H1 (cell line): Measurements from ENCODE around the gene NOD2. TPM values are rescaled to one million over a fixed set of nuclear protein-coding genes. Genes with fewer than 3 reads are reported as not detected.

ENCODE experiments used
- CTCF ChIA-PET: fragments of 300-600 bp; sonication (Branson Sonifier 250); formaldehyde crosslinking; loops from one replicate; lab custom pipeline; 2021; ENCODE audit not compliant: partially characterized antibody; lab: Charles Lee
- POLR2A ChIA-PET: fragments of 300-600 bp; sonication (Branson Sonifier 250); formaldehyde crosslinking; loops from one replicate; lab custom pipeline; 2021; ENCODE audit warnings: inconsistent platforms; ENCODE audit not compliant: partially characterized antibody; lab: Charles Lee
- DNase-seq, 2 experiments: peaks; one replicate each; pipeline versions ENCODE4 v3.0.0 to v3.0.0-alpha.2; 2010 to 2022; ENCODE audit warnings: low spot score in 2 of 2, low read depth in 1 of 2, mixed read lengths in 1 of 2
- FAIRE-seq: peaks from 2 replicates; lab custom pipeline; 2011; peaks lifted over from hg19 to GRCh38; lab: Jason Lieb, UNC
- H2AFZ ChIP-seq: 2 replicates; pipeline ENCODE4 v1.8.1; 2012; ENCODE audit warnings: low read length, inconsistent platforms
- H2AK5ac ChIP-seq: 2 replicates; pipeline ENCODE4 v1.6.1; 2013; ENCODE audit warnings: low read depth, low read length
- H2BK120ac ChIP-seq: replicated peaks from 2 replicates; pipeline ENCODE3; 2013; ENCODE audit warnings: low read depth, low read length, inconsistent platforms
- H2BK12ac ChIP-seq: 2 replicates; pipeline ENCODE4 v1.6.1; 2013; ENCODE audit warnings: low read depth, low read length
- H2BK15ac ChIP-seq: 2 replicates; pipeline ENCODE4 v1.6.1; 2013; ENCODE audit warnings: low read length
- H2BK20ac ChIP-seq: 2 replicates; pipeline ENCODE4 v1.6.1; 2013; ENCODE audit warnings: low read length
- H2BK5ac ChIP-seq: 2 replicates; pipeline ENCODE4 v1.6.1; 2013; ENCODE audit warnings: low read depth, low read length
- H3K14ac ChIP-seq: 2 replicates; pipeline ENCODE4 v1.6.1; 2013; ENCODE audit warnings: inconsistent platforms; ENCODE audit not compliant: insufficient read length
- H3K18ac ChIP-seq: 2 replicates; pipeline ENCODE4 v1.6.1; 2013; ENCODE audit warnings: low read length; ENCODE audit errors: extremely low read depth
- H3K23ac ChIP-seq: 2 replicates; pipeline ENCODE4 v1.6.1; 2013; ENCODE audit warnings: inconsistent platforms; ENCODE audit not compliant: insufficient read length
- H3K23me2 ChIP-seq: 2 replicates; pipeline ENCODE4 v1.6.1; 2013; ENCODE audit warnings: low read depth, low read length
- H3K27ac ChIP-seq: 2 replicates; pipeline ENCODE4 v1.6.1; 2011; ENCODE audit warnings: low read depth, low read length, inconsistent platforms
- H3K27me3 ChIP-seq, 4 experiments: replicated peaks in 1 of 4; 1 replicate in 1 of 4; 2 replicates in 3 of 4; pipeline versions ENCODE4 v1.6.1 to v1.8.1; 2011 to 2013; ENCODE audit warnings: low read length in 3 of 4, mild to moderate bottlenecking in 3 of 4, inconsistent platforms in 2 of 4, mixed read lengths in 2 of 4, moderate library complexity in 1 of 4; ENCODE audit not compliant: control insufficient read depth in 3 of 4, insufficient read depth in 3 of 4; ENCODE audit errors: extremely low read depth in 1 of 4
- H3K36me3 ChIP-seq, 4 experiments: 2 replicates each; pipeline versions ENCODE4 v1.6.1 to v1.8.1; 2011 to 2013; ENCODE audit warnings: mild to moderate bottlenecking in 4 of 4, low read length in 3 of 4, moderate library complexity in 2 of 4, control low read depth in 1 of 4, inconsistent platforms in 1 of 4; ENCODE audit not compliant: insufficient read depth in 4 of 4, control insufficient read depth in 2 of 4
- H3K4ac ChIP-seq: replicated peaks from 2 replicates; pipeline ENCODE3; 2013; ENCODE audit warnings: low read length, low read depth, mixed read lengths, inconsistent platforms; ENCODE audit not compliant: insufficient read length
- H3K4me1 ChIP-seq, 4 experiments: replicated peaks in 1 of 4; 1 replicate in 1 of 4; 2 replicates in 3 of 4; pipeline versions ENCODE4 v1.6.1 to v1.8.1; 2011 to 2013; ENCODE audit warnings: low read length in 3 of 4, inconsistent platforms in 2 of 4, mixed read lengths in 1 of 4; ENCODE audit not compliant: insufficient read depth in 4 of 4, control insufficient read depth in 3 of 4
- H3K4me2 ChIP-seq, 2 experiments: 2 replicates each; pipeline versions ENCODE4 v1.6.1 to v1.8.1; 2011 to 2013; ENCODE audit warnings: low read depth in 2 of 2, low read length in 2 of 2, control low read depth in 1 of 2, inconsistent platforms in 1 of 2, mild to moderate bottlenecking in 1 of 2; ENCODE audit not compliant: insufficient read depth in 1 of 2
- H3K4me3 ChIP-seq, 4 experiments: fragments of 200-600, 300-600 bp in 1 of 4; sonication (generic), shearing (Covaris generic), sonication (Bioruptor Twin) in 1 of 4; 2 replicates each; pipeline versions ENCODE4 v1.5.1 to v1.8.1; 2011 to 2016; ENCODE audit warnings: low read length in 4 of 4, low read depth in 3 of 4, control low read depth in 2 of 4, inconsistent platforms in 2 of 4, mild to moderate bottlenecking in 2 of 4, mixed read lengths in 1 of 4, moderate library complexity in 1 of 4; ENCODE audit not compliant: insufficient read depth in 2 of 4; ENCODE audit errors: extremely low read depth in 1 of 4
- H3K56ac ChIP-seq: replicated peaks from 2 replicates; pipeline ENCODE3; 2013; ENCODE audit warnings: low read depth, mild to moderate bottlenecking, mixed read lengths, low read length, inconsistent platforms; ENCODE audit not compliant: insufficient read length
- H3K79me1 ChIP-seq: 2 replicates; pipeline ENCODE4 v1.6.1; 2013; ENCODE audit warnings: low read depth, low read length, control low read depth
- H3K79me2 ChIP-seq, 2 experiments: 2 replicates each; pipeline versions ENCODE4 v1.6.1 to v1.8.1; 2012 to 2013; ENCODE audit warnings: low read length in 2 of 2, mild to moderate bottlenecking in 2 of 2, inconsistent platforms in 1 of 2; ENCODE audit not compliant: insufficient read depth in 2 of 2, control insufficient read depth in 1 of 2
- H3K9ac ChIP-seq, 4 experiments: replicated peaks in 1 of 4; 1 replicate in 1 of 4; 2 replicates in 3 of 4; pipeline versions ENCODE4 v1.6.1 to v1.8.1; 2011 to 2013; ENCODE audit warnings: low read depth in 3 of 4, low read length in 3 of 4, control low read depth in 2 of 4, mild to moderate bottlenecking in 2 of 4, moderate library complexity in 2 of 4, inconsistent platforms in 1 of 4; ENCODE audit errors: extremely low read depth in 1 of 4
- H3K9me3 ChIP-seq, 2 experiments: 2 replicates each; pipeline versions ENCODE4 v1.6.1 to v1.8.1; 2012 to 2013; ENCODE audit warnings: mild to moderate bottlenecking in 2 of 2, moderate library complexity in 2 of 2, control low read depth in 1 of 2, inconsistent platforms in 1 of 2, low read depth in 1 of 2, low read length in 1 of 2, mixed read lengths in 1 of 2; ENCODE audit not compliant: insufficient read depth in 2 of 2
- H4K20me1 ChIP-seq, 2 experiments: replicated peaks in 1 of 2; 2 replicates each; pipeline versions ENCODE3 to v1.8.1; 2011 to 2013; ENCODE audit warnings: inconsistent platforms in 2 of 2, low read length in 2 of 2, mild to moderate bottlenecking in 1 of 2; ENCODE audit not compliant: insufficient read depth in 2 of 2, control insufficient read depth in 1 of 2
- H4K5ac ChIP-seq: 2 replicates; pipeline ENCODE4 v1.6.1; 2013; ENCODE audit warnings: low read length, low read depth, mixed read lengths, inconsistent platforms; ENCODE audit not compliant: insufficient read length
- H4K8ac ChIP-seq: 2 replicates; pipeline ENCODE4 v1.8.0; 2013; ENCODE audit warnings: mild to moderate bottlenecking, moderate library complexity, low read length, inconsistent platforms; ENCODE audit not compliant: insufficient read depth; ENCODE audit errors: extremely low read depth
- H4K91ac ChIP-seq: replicated peaks from 2 replicates; pipeline ENCODE3; 2013; ENCODE audit warnings: low read length, mixed read lengths, inconsistent platforms; ENCODE audit not compliant: insufficient read length
- BACH1 ChIP-seq: IDR thresholded peaks from 2 replicates; pipeline ENCODE4 v1.6.1; 2012; ENCODE audit warnings: low read length, improper control_type of control experiment
- BRCA1 ChIP-seq: IDR thresholded peaks from 2 replicates; pipeline ENCODE4 v1.6.1; 2012; ENCODE audit warnings: low read depth, low read length, improper control_type of control experiment
- CHD2 ChIP-seq: IDR thresholded peaks from 2 replicates; pipeline ENCODE4 v1.6.1; 2012; ENCODE audit warnings: low read length, improper control_type of control experiment
- CTBP2 ChIP-seq: IDR thresholded peaks from 2 replicates; pipeline ENCODE4 v1.7.0; 2011; ENCODE audit warnings: borderline replicate concordance, mild to moderate bottlenecking, moderate library complexity, mixed read lengths, low read length; ENCODE audit not compliant: insufficient read depth, insufficient read length
- EZH2 ChIP-seq: fragments of 200-600 bp; sonication (generic); IDR thresholded peaks from 2 replicates; pipeline ENCODE4 v1.7.1; 2012; ENCODE audit warnings: low read depth, mild to moderate bottlenecking, moderate library complexity, low read length, inconsistent platforms; ENCODE audit not compliant: severe bottlenecking
- FOSL1 ChIP-seq: IDR thresholded peaks from 2 replicates; pipeline ENCODE4 v1.6.1; 2011; ENCODE audit warnings: mild to moderate bottlenecking, low read depth, low read length, moderate library complexity; ENCODE audit not compliant: insufficient read depth
- GABPA ChIP-seq: IDR thresholded peaks from 2 replicates; pipeline ENCODE4 v1.6.1; 2011; ENCODE audit warnings: mild to moderate bottlenecking, low read length, moderate library complexity, borderline replicate concordance; ENCODE audit not compliant: insufficient read depth
- HDAC2 ChIP-seq, 2 experiments: fragments of 300-600 bp in 1 of 2; sonication (generic) in 1 of 2; IDR thresholded peaks; 2 replicates each; pipeline ENCODE4 v1.6.1; 2011 to 2012; ENCODE audit warnings: low read depth in 2 of 2, low read length in 2 of 2, mild to moderate bottlenecking in 2 of 2, moderate library complexity in 2 of 2, borderline replicate concordance in 1 of 2, inconsistent platforms in 1 of 2
- POLR2A ChIP-seq, 2 experiments: IDR thresholded peaks; 1 replicate in 1 of 2; 2 replicates in 1 of 2; pipeline ENCODE4 v1.6.1; 2011; ENCODE audit warnings: low read depth in 2 of 2, low read length in 2 of 2, mild to moderate bottlenecking in 2 of 2; ENCODE audit errors: control extremely low read depth in 1 of 2
- POLR2AphosphoS5 ChIP-seq: IDR thresholded peaks from 2 replicates; pipeline ENCODE4 v1.6.1; 2011; ENCODE audit warnings: low read depth, low read length
- SIN3A ChIP-seq, 2 experiments: IDR thresholded peaks in 1 of 2; conservative IDR thresholded peaks in 1 of 2; 2 replicates each; pipeline ENCODE4 v1.6.1; 2011 to 2012; ENCODE audit warnings: low read length in 2 of 2, improper control_type of control experiment in 1 of 2, low read depth in 1 of 2, mild to moderate bottlenecking in 1 of 2
- WGBS, 2 experiments: shearing (Covaris generic) in 1 of 2; methylation state at CpG; one replicate each; pipeline versions ENCODE4 v1.1.6 to v1.1.7; 2013 to 2015; ENCODE audit warnings: low lambda C conversion rate in 2 of 2, mixed read lengths in 2 of 2, inconsistent platforms in 1 of 2, low coverage in 1 of 2, missing lambda C conversion rate in 1 of 2; ENCODE audit not compliant: insufficient replicate concordance in 2 of 2, insufficient coverage in 1 of 2, insufficient read length in 1 of 2; ENCODE audit errors: extremely low coverage in 1 of 2, missing lambda C conversion rate in 1 of 2; 5-methylcytosine and 5-hydroxymethylcytosine counted together
- polyA plus RNA-seq, 7 experiments: library from polyadenylated mRNA; depleted of rRNA in 3 of 7; stranded (reverse) in 5 of 7; unstranded in 2 of 7; fragments of >200 nt in 5 of 7; fragments of 200-250 nt in 2 of 7; gene quantifications; 1 replicate in 5 of 7; 2 replicates in 1 of 7; 4 replicates in 1 of 7; pipeline versions ENCODE4 v1.2.1 to v1.2.3, GENCODE V29; 2011 to 2013; ENCODE audit warnings: missing spikeins in 2 of 7, mixed read lengths in 2 of 7
- total RNA-seq: library from RNA; stranded (reverse); fragmentation: NEBNext Ultra II Directional; extraction: Animal tissue kit (Norgen Biotek cat#: 25700); gene quantifications from 2 replicates; pipeline ENCODE4 v1.2.1, GENCODE V29; 2021
- TF ChIP-seq, protein P1 (sequence below): IDR thresholded peaks from 2 replicates; pipeline ENCODE4 v1.6.1; 2011; ENCODE audit warnings: low read length, improper control_type of control experiment

Gene NOD2
- total and polyA plus RNA-seq, 2 of the 8 experiments (the other 6 are each of a cell fraction or from before 2014, with no cell fraction given), result 0.37 to 0.42 TPM

DNA sequence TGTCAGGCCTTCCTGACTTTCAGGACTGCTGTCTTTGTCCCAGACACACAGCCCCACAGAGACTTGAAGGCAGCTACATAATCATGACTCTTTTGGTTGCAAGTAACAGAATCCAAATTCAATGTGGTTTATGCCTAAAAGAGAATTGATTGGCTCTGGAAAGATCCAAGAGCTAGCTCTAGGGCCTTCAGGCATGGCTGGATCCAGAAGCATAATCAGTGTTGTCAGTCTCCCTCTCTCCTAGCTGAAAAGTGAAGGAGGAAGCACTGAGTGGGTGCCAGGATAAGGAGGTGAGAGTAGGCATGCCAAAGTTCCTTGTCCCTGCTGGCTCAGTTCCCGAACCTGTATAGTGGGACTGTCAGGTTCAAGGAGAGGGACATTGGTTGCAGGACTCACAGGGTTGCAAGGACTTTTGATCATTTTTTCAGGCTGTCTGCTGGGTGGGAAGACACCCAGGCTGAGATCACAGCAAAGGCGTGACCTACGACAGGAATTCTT lies 37.8 kb upstream of the NOD2 start:
- Histone ChIP-seq H3K18ac (no peak overlapping the region; the same call in 1 of the 2 replicates), H3K23ac (no peak overlapping the region), H4K8ac (no peak overlapping the region), H3K4ac (no peak overlapping the region), H3K27me3 (no peaks in the 10 kb centered on the region), H3K27ac (no peak overlapping the region), H2BK20ac (no peak overlapping the region), H2BK15ac (no peak overlapping the region), H3K79me1 (no peaks in the 10 kb centered on the region), H3K36me3 (no peaks in the 10 kb centered on the region), H2BK5ac (no peak overlapping the region), H3K23me2 (no peaks in the 10 kb centered on the region), H3K9ac (no peak overlapping the region), H3K4me1 (no peaks in the 10 kb centered on the region), H4K5ac (no peak overlapping the region), H2AFZ (no peak overlapping the region), H3K14ac (no peak overlapping the region), H2BK120ac (no peak overlapping the region), H3K4me3 (no peak overlapping the region), H4K91ac (no peak overlapping the region), H2AK5ac (no peak overlapping the region), H4K20me1 (no peaks in the 10 kb centered on the region), H3K4me2 (no peak overlapping the region), H3K9me3 (no peaks in the 10 kb centered on the region), H2BK12ac (no peak overlapping the region), H3K79me2 (no peaks in the 10 kb centered on the region), H3K56ac (no peak overlapping the region)
- WGBS, 2 experiments, result 93% methylated on average over 3 of the region's 3 CpGs; no CpG with 5 or more reads in 1 of the 2 experiments
- POLR2A ChIA-PET, result no interaction called here
- CTCF ChIA-PET, result interaction anchor here (0.6 to 3.3 kb wide), 5 partner anchors 8 to 44 kb away, joined by 3 to 21 read pairs (median 3); no protein-coding TSS in a partner anchor
- FAIRE-seq (no peak), DNase-seq (no peak)
- TF ChIP-seq CHD2 (no peak), SIN3A (conservative IDR thresholded peaks at IDR 0.05 in 1 of 2, IDR thresholded peaks at IDR 0.05 in 1 of 2; ENCODE audit: low read depth in 1 of 2, low read length in 2 of 2) (no peak), HDAC2 (IDR thresholded peaks at IDR 0.05; ENCODE audit: borderline replicate concordance in 1 of 2, low read depth in 2 of 2, low read length in 2 of 2) (no peak), BRCA1 (no peak), GABPA (no peak), POLR2AphosphoS5 (no peak), CTBP2 (no peak), BACH1 (no peak), FOSL1 (no peak), EZH2 (no peak), POLR2A (IDR thresholded peaks at IDR 0.05; ENCODE audit: control extremely low read depth in 1 of 2, low read depth in 2 of 2, low read length in 2 of 2) (no peak)
- TF ChIP-seq, protein P1, sequence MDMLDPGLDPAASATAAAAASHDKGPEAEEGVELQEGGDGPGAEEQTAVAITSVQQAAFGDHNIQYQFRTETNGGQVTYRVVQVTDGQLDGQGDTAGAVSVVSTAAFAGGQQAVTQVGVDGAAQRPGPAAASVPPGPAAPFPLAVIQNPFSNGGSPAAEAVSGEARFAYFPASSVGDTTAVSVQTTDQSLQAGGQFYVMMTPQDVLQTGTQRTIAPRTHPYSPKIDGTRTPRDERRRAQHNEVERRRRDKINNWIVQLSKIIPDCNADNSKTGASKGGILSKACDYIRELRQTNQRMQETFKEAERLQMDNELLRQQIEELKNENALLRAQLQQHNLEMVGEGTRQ, result no peak
